CD4-positive, alpha-beta T cell (primary cell): ENCODE measurements around the gene LECT2. TPM values are rescaled to one million over a fixed set of nuclear protein-coding genes. Genes with fewer than 3 reads are reported as not detected.

Experiments
- ATAC-seq: fragments of 200-7000 bp; cut with Tn5 transposase; one replicate; pipeline ENCODE4 v1.10.0; 2022; ENCODE audit warnings: mild to moderate bottlenecking; ENCODE audit not compliant: poor library complexity
- CTCF ChIA-PET: fragments of 350-600 bp; sonication (Branson Sonifier 250); formaldehyde crosslinking; loops from one replicate; lab custom pipeline; 2021; ENCODE audit warnings: antibody characterized with exemption, inconsistent platforms; lab: Charles Lee
- POLR2A ChIA-PET: fragments of 350-600 bp; sonication (Branson Sonifier 250); formaldehyde crosslinking; loops from one replicate; lab custom pipeline; 2021; ENCODE audit warnings: antibody characterized with exemption, inconsistent platforms; lab: Charles Lee
- DNase-seq, 14 experiments: peaks; one replicate each; pipeline ENCODE4 v3.0.0-alpha.2; 2013 to 2020; ENCODE audit warnings: mixed read lengths in 2 of 14
- H3K27ac ChIP-seq, 2 donors: one replicate each; pipeline versions ENCODE4 v1.5.1 to v1.7.0; 2013; ENCODE audit warnings: low read length in 2 of 2, low read depth in 1 of 2, mild to moderate bottlenecking in 1 of 2
- H3K27me3 ChIP-seq, 2 experiments: 1 replicate in 1 of 2; 2 replicates in 1 of 2; pipeline versions ENCODE4 v1.6.1 to v1.7.0; 2013; ENCODE audit warnings: low read length in 2 of 2, control low read depth in 1 of 2, mild to moderate bottlenecking in 1 of 2, moderate library complexity in 1 of 2; ENCODE audit not compliant: insufficient read depth in 2 of 2, control insufficient read depth in 1 of 2
- H3K36me3 ChIP-seq: one replicate; pipeline ENCODE4 v1.6.1; 2013; ENCODE audit warnings: low read length, control low read depth; ENCODE audit not compliant: insufficient read depth
- H3K4me1 ChIP-seq: one replicate; pipeline ENCODE4 v1.6.1; 2013; ENCODE audit warnings: low read length, control low read depth; ENCODE audit not compliant: insufficient read depth
- H3K4me3 ChIP-seq: one replicate; pipeline ENCODE4 v1.5.1; 2013; ENCODE audit warnings: mild to moderate bottlenecking, low read length, moderate library complexity
- H3K9me3 ChIP-seq, 2 experiments: 1 replicate in 1 of 2; 2 replicates in 1 of 2; pipeline versions ENCODE4 v1.6.1 to v1.7.0; 2013; ENCODE audit warnings: low read length in 2 of 2, mild to moderate bottlenecking in 2 of 2, control low read depth in 1 of 2, moderate library complexity in 1 of 2; ENCODE audit not compliant: control insufficient read depth in 1 of 2, insufficient read depth in 1 of 2
- H3K27ac Mint-ChIP-seq: one replicate; pipeline ENCODE4 v1.8.0; 2020; ENCODE audit warnings: mixed read lengths
- H3K27me3 Mint-ChIP-seq: one replicate; pipeline ENCODE4 v1.8.0; 2021; ENCODE audit warnings: mixed read lengths
- H3K36me3 Mint-ChIP-seq: one replicate; pipeline ENCODE4 v1.8.0; 2021; ENCODE audit warnings: low read depth, mixed read lengths
- H3K4me1 Mint-ChIP-seq: one replicate; pipeline ENCODE4 v1.8.0; 2021; ENCODE audit warnings: low read depth, mixed read lengths
- H3K4me3 Mint-ChIP-seq: one replicate; pipeline ENCODE4 v1.8.0; 2020; ENCODE audit warnings: mild to moderate bottlenecking, mixed read lengths
- H3K9me3 Mint-ChIP-seq: one replicate; pipeline ENCODE4 v1.8.0; 2020; ENCODE audit warnings: mixed read lengths
- CTCF ChIP-seq: fragments of 200-600 bp; IDR thresholded peaks from one replicate; pipeline ENCODE4 v1.8.0; 2022; ENCODE audit warnings: antibody characterized with exemption, mild to moderate bottlenecking
- intact Hi-C, 2 experiments: fragments of 100-400 bp; cut with DNase I in 1 of 2; cut with micrococcal nuclease in 1 of 2; formaldehyde crosslinking; loops; one replicate each; pipeline versions ENCODE4 v1.15.1 to v1.9.0; 2023 to 2025; cut with DNase I, micrococcal nuclease
- polyA plus RNA-seq, 2 donors: library from polyadenylated mRNA; unstranded; fragments of 120-200 nt; gene quantifications; one replicate each; pipeline ENCODE4 v1.2.1, GENCODE V29; 2013
- total RNA-seq, 174 experiments: library from RNA in 2 of 174; stranded (reverse) in 2 of 174; gene quantifications; one replicate each; pipeline ENCODE4 v1.2.3 and lab custom pipeline; 2021 to 2026

The LECT2 gene
- total RNA-seq, result not detected
- polyA plus RNA-seq (2013, experiment 1 of 2), result not detected
- not detected for polyA plus RNA-seq (2013, experiment 2 of 2)
- 0 to 0.08 (median 0) reads per million in 172 experiments for total RNA-seq (lab: John Stamatoyannopoulos, UW)

GRCh38 chr5:135954899-135955298 lies at the start of gene LECT2:
Gene LECT2, minus strand, starts transcription at chr5:135954983. Its CDS starts 150 bp downstream, at chr5:135954833.
- Histone ChIP-seq H3K27me3 (peaks cover 5 to 8% of the 10 kb centered on the region in 2 experiments), H3K9me3 (no peaks in the 10 kb centered on the region), H3K27ac (no peak within 1 kb of the TSS), H3K4me3 (no peak within 1 kb of the TSS), H3K4me1 (no peaks in the 10 kb centered on the region), H3K36me3 (no peaks in the 10 kb centered on the region)
- intact Hi-C loops, result no loop called here
- ChIA-PET CTCF (no interaction called here), POLR2A (no interaction called here)
- Mint-ChIP-seq H3K4me1 (no peaks in the 10 kb centered on the region), H3K27ac (no peak within 1 kb of the TSS), H3K36me3 (no peaks in the 10 kb centered on the region), H3K4me3 (no peak within 1 kb of the TSS), H3K9me3 (no peaks in the 10 kb centered on the region), H3K27me3 (peaks cover 36% of the 10 kb centered on the region)
- no peak for ATAC-seq
- TF ChIP-seq CTCF, result no peak
- DNase-seq, result no peak

GRCh38 chr5:136004436-136004835 lies 49.7 kb upstream of the LECT2 start:
- no peaks in the 10 kb centered on the region for H3K36me3 ChIP-seq
- H3K9me3 Mint-ChIP-seq, result no peaks in the 10 kb centered on the region
- no peak overlapping the region for H3K4me3 Mint-ChIP-seq
- H3K36me3 Mint-ChIP-seq, result no peaks in the 10 kb centered on the region
- ChIA-PET POLR2A (no interaction called here), CTCF (no interaction called here)
- no peak overlapping the region for H3K27ac ChIP-seq
- DNase-seq, result no peak
- no peaks in the 10 kb centered on the region for H3K9me3 ChIP-seq
- ATAC-seq, result no peak
- peaks cover 2% of the 10 kb centered on the region for H3K4me1 ChIP-seq
- H3K4me1 Mint-ChIP-seq, result no peaks in the 10 kb centered on the region
- H3K27ac Mint-ChIP-seq, result no peak overlapping the region
- no peak overlapping the region for H3K4me3 ChIP-seq
- peaks cover 11% of the 10 kb centered on the region for H3K27me3 Mint-ChIP-seq
- intact Hi-C loops, result no loop called here
- TF ChIP-seq CTCF, result no peak
- H3K27me3 ChIP-seq, result no peaks in the 10 kb centered on the region

- intact Hi-C loops, result no loop called here
- ATAC-seq (no peak), DNase-seq (no peak)
- ChIA-PET POLR2A (no interaction called here), CTCF (no interaction called here)
- no peak overlapping the region for H3K27ac ChIP-seq
- Mint-ChIP-seq H3K36me3 (no peaks in the 10 kb centered on the region), H3K27ac (no peak overlapping the region), H3K27me3 (peaks cover 15% of the 10 kb centered on the region), H3K4me1 (no peaks in the 10 kb centered on the region), H3K4me3 (no peak overlapping the region), H3K9me3 (no peaks in the 10 kb centered on the region)
- no peak for TF ChIP-seq CTCF
- no peak overlapping the region for H3K4me3 ChIP-seq
- peaks cover 0 to 1% of the 10 kb centered on the region in 2 experiments for H3K9me3 ChIP-seq
- H3K36me3 ChIP-seq, result no peaks in the 10 kb centered on the region
- H3K27me3 ChIP-seq, result no peaks in the 10 kb centered on the region
- peaks cover 2% of the 10 kb centered on the region for H3K4me1 ChIP-seq
Observed at GRCh38 chr5:136001466-136001981, 46.7 kb upstream of the LECT2 start.
